IMR-90 (cell line): ENCODE data around the gene ALPP. TPM values are rescaled to one million over a fixed set of nuclear protein-coding genes. Genes with fewer than 3 reads are reported as not detected.

Experiments used
- ATAC-seq: fragments of 200-7000 bp; cut with Tn5 transposase; 2 replicates; pipeline ENCODE4 v1.9.1; 2020; ENCODE audit warnings: low read depth, mild to moderate bottlenecking, moderate library complexity
- BruUV-seq: library from RNA; stranded (reverse); fragments of 400-500 nt; replicated peaks from 2 replicates; lab custom pipeline; 2021; lab: Mats Ljungman, UMichigan
- CTCF ChIA-PET: fragments of 300-600 bp; formaldehyde crosslinking; extraction: SDS; loops from one replicate; lab custom pipeline; 2021; ENCODE audit warnings: antibody characterized with exemption; lab: Yijun Ruan, JAX
- POLR2A ChIA-PET: fragments of 300-600 bp; sonication (Branson Sonifier 250); formaldehyde crosslinking; loops from one replicate; lab custom pipeline; 2022; ENCODE audit warnings: antibody characterized with exemption; ENCODE audit not compliant: unreplicated experiment; lab: Charles Lee
- DNase-seq: peaks from one replicate; pipeline ENCODE4 v3.0.0; 2013
- H2AFZ ChIP-seq: replicated peaks from 2 replicates; pipeline ENCODE3; 2013; ENCODE audit warnings: low read length, mild to moderate bottlenecking; ENCODE audit not compliant: poor library complexity
- H2AK5ac ChIP-seq: 2 replicates; pipeline ENCODE4 v1.6.1; 2013; ENCODE audit warnings: low read depth, low read length, inconsistent platforms
- H2AK9ac ChIP-seq: replicated peaks from 2 replicates; pipeline ENCODE3; 2013; ENCODE audit warnings: mild to moderate bottlenecking, low read depth, low read length, moderate library complexity; ENCODE audit not compliant: poor library complexity
- H2BK120ac ChIP-seq: 2 replicates; pipeline ENCODE4 v1.6.1; 2013; ENCODE audit warnings: low read depth, low read length, inconsistent platforms
- H2BK15ac ChIP-seq: 3 replicates; pipeline ENCODE4 v1.6.1; 2013; ENCODE audit warnings: low read depth, low read length, inconsistent platforms
- H2BK20ac ChIP-seq: 2 replicates; pipeline ENCODE4 v1.6.1; 2013; ENCODE audit warnings: low read depth, mild to moderate bottlenecking, inconsistent platforms, low read length, moderate library complexity
- H2BK5ac ChIP-seq: 2 replicates; pipeline ENCODE4 v1.6.1; 2013; ENCODE audit warnings: mild to moderate bottlenecking, low read depth, low read length, inconsistent platforms; ENCODE audit not compliant: poor library complexity, severe bottlenecking
- H3K14ac ChIP-seq: replicated peaks from 2 replicates; pipeline ENCODE4 v1.6.1; 2013; ENCODE audit warnings: low read depth, low read length, inconsistent platforms
- H3K18ac ChIP-seq: 2 replicates; pipeline ENCODE4 v1.6.1; 2013; ENCODE audit warnings: low read depth, low read length, control low read depth
- H3K23ac ChIP-seq: 2 replicates; pipeline ENCODE4 v1.6.1; 2013; ENCODE audit warnings: low read depth, low read length, inconsistent platforms
- H3K27ac ChIP-seq: 2 replicates; pipeline ENCODE4 v1.5.1; 2013; ENCODE audit warnings: mild to moderate bottlenecking, control low read depth, low read length; ENCODE audit not compliant: insufficient read depth
- H3K27me3 ChIP-seq: 2 replicates; pipeline ENCODE4 v1.6.1; 2013; ENCODE audit warnings: low read length; ENCODE audit not compliant: control insufficient read depth, insufficient read depth
- H3K36me3 ChIP-seq: 2 replicates; pipeline ENCODE4 v1.6.1; 2013; ENCODE audit warnings: low read length, mixed read lengths; ENCODE audit not compliant: control insufficient read depth, insufficient read depth
- H3K4ac ChIP-seq: 2 replicates; pipeline ENCODE4 v1.6.1; 2013; ENCODE audit warnings: low read depth, low read length, inconsistent platforms
- H3K4me1 ChIP-seq: 2 replicates; pipeline ENCODE4 v1.6.1; 2013; ENCODE audit warnings: low read length, mixed read lengths; ENCODE audit not compliant: control insufficient read depth, insufficient read depth
- H3K4me2 ChIP-seq: 2 replicates; pipeline ENCODE4 v1.6.1; 2013; ENCODE audit warnings: low read depth, mild to moderate bottlenecking, control low read depth, low read length, moderate library complexity
- H3K4me3 ChIP-seq: 2 replicates; pipeline ENCODE4 v1.5.1; 2013; ENCODE audit warnings: low read depth, mild to moderate bottlenecking, control low read depth, low read length, moderate library complexity; ENCODE audit not compliant: insufficient read depth
- H3K56ac ChIP-seq: 2 replicates; pipeline ENCODE4 v1.6.1; 2013; ENCODE audit warnings: low read length, inconsistent platforms; ENCODE audit not compliant: insufficient read depth; ENCODE audit errors: extremely low read depth
- H3K79me1 ChIP-seq, 2 experiments: 2 replicates each; pipeline ENCODE4 v1.6.1; 2013; ENCODE audit warnings: low read length in 2 of 2, inconsistent platforms in 1 of 2, low read depth in 1 of 2
- H3K9ac ChIP-seq: 2 replicates; pipeline ENCODE4 v1.6.1; 2013; ENCODE audit warnings: low read depth, low read length, control low read depth
- H3K9me1 ChIP-seq: 2 replicates; pipeline ENCODE4 v1.6.1; 2013; ENCODE audit warnings: low read length, inconsistent platforms; ENCODE audit not compliant: insufficient read depth
- H3K9me3 ChIP-seq: 2 replicates; pipeline ENCODE4 v1.6.1; 2013; ENCODE audit warnings: low read length; ENCODE audit not compliant: control insufficient read depth, insufficient read depth
- H4K20me1 ChIP-seq: 2 replicates; pipeline ENCODE4 v1.6.1; 2013; ENCODE audit warnings: low read length, inconsistent platforms; ENCODE audit not compliant: insufficient read depth
- H4K5ac ChIP-seq: 2 replicates; pipeline ENCODE4 v1.6.1; 2013; ENCODE audit warnings: mild to moderate bottlenecking, low read depth, low read length, control low read depth
- H4K8ac ChIP-seq, 2 experiments: 2 replicates each; pipeline ENCODE4 v1.6.1; 2013; ENCODE audit warnings: low read depth in 2 of 2, low read length in 2 of 2, control low read depth in 1 of 2, inconsistent platforms in 1 of 2
- H4K91ac ChIP-seq: 2 replicates; pipeline ENCODE4 v1.6.1; 2013; ENCODE audit warnings: low read depth, low read length, inconsistent platforms; ENCODE audit not compliant: insufficient read depth
- BHLHE40 ChIP-seq: fragments of 150-350 bp; IDR thresholded peaks from 2 replicates; pipeline ENCODE4 v1.6.1; 2016; ENCODE audit warnings: mild to moderate bottlenecking, low read depth, low read length
- CHD1 ChIP-seq: IDR thresholded peaks from 2 replicates; pipeline ENCODE4 v1.6.1; 2012; ENCODE audit warnings: low read depth, low read length, improper control_type of control experiment
- MAFK ChIP-seq: IDR thresholded peaks from 2 replicates; pipeline ENCODE4 v1.6.1; 2012; ENCODE audit warnings: low read depth, low read length, improper control_type of control experiment
- MAZ ChIP-seq: IDR thresholded peaks from 2 replicates; pipeline ENCODE4 v1.6.1; 2012; ENCODE audit warnings: low read depth, mild to moderate bottlenecking, low read length, improper control_type of control experiment, moderate library complexity, borderline replicate concordance
- POLR2A ChIP-seq: IDR thresholded peaks from 2 replicates; pipeline ENCODE4 v1.6.1; 2012; ENCODE audit warnings: mild to moderate bottlenecking, low read depth, low read length
- RCOR1 ChIP-seq: IDR thresholded peaks from 2 replicates; pipeline ENCODE4 v1.6.1; 2012; ENCODE audit warnings: mild to moderate bottlenecking, low read length, improper control_type of control experiment; ENCODE audit not compliant: insufficient replicate concordance
- RFX5 ChIP-seq: IDR thresholded peaks from 2 replicates; pipeline ENCODE4 v1.8.0; 2012; ENCODE audit warnings: low read depth, mild to moderate bottlenecking, low read length, moderate library complexity
- WGBS, 2 experiments: methylation state at CpG; one replicate each; pipeline versions ENCODE4 v1.1.5 to v1.1.7; 2013; ENCODE audit warnings: missing lambda C conversion rate in 2 of 2; ENCODE audit not compliant: insufficient read length in 1 of 2; ENCODE audit errors: extremely low coverage in 2 of 2; 5-methylcytosine and 5-hydroxymethylcytosine counted together
- dilution Hi-C: fragments of 300-500 bp; cut with HindIII; formaldehyde crosslinking; loops from one replicate; pipeline ENCODE4 v1.14.3; 2018; ENCODE audit warnings: low sequenced_read_pairs; ENCODE audit not compliant: unreplicated experiment
- in situ Hi-C: fragments of 300-500 bp; cut with MboI; formaldehyde crosslinking; loops from 3 replicates; pipeline ENCODE4 v1.14.3; 2019; ENCODE audit warnings: low sequenced_read_pairs, inconsistent platforms, mixed read lengths
- intact Hi-C: fragments of 100-400 bp; cut with micrococcal nuclease; formaldehyde crosslinking; loops from 2 replicates; pipeline ENCODE4 v1.10.0; 2022
- polyA plus RNA-seq, 3 experiments: library from polyadenylated mRNA; depleted of rRNA; stranded (reverse); fragments of >200 nt; gene quantifications; 2 replicates each; pipeline ENCODE4 v1.2.3, GENCODE V29; 2012; ENCODE audit warnings: low replicate concordance in 1 of 3
- total RNA-seq: library from RNA; depleted of rRNA; stranded (reverse); fragments of >200 nt; gene quantifications from 2 replicates; pipeline ENCODE4 v1.2.3, GENCODE V29; 2012
- TF ChIP-seq, protein P1 (sequence below): fragments of 150-350 bp; IDR thresholded peaks from 2 replicates; pipeline ENCODE4 v1.6.1; 2017; ENCODE audit warnings: mild to moderate bottlenecking, antibody characterized with exemption, low read length, low read depth
- TF ChIP-seq, protein P2 (sequence below): fragments of 150-350 bp; IDR thresholded peaks from 2 replicates; pipeline ENCODE4 v1.6.1; 2016; ENCODE audit warnings: low read depth, mild to moderate bottlenecking, low read length, moderate library complexity, borderline replicate concordance

Gene ALPP
- total and polyA plus RNA-seq, 2 of the 4 experiments (the other 2 are of a cell fraction): not detected

DNA sequence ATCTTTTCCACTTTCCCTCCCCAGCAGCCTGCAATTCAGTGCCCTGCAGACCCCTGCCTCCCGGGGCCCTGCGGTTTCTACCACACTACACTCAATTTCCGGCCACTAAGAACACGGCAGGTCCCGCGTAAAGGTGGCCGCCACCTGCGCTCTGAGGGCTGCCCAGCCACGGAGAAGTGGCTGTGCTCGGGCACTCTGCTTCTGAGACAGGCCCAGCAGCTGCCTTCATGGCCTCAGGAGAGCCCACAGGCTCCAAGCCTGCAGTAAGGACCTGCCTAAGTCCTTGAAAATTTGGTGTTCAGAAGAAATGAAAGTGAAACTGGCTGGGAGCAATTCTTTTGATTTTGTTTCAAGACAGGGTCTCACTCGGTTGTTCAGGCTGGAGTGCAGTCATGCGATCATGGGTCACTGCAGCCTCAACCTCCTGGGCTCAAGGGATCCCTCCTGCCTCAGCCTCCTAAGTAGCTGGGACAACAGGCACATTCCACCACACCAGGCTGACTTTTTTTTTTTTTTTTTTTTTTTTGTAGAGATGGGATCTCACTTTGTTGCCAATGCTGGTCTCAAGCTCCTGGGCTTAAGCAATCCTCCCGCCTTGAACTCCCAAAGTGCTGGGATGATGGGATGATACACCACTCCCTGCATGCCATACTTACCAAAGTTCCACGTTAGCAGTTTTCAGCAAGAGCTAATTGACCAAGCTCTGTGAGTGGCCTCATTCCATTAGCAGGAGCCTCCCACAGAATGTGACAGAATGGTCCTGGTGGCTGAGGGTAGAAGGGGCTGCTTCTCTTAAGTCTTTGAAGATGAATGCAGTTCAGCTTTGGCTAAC, 14.6 kb upstream of the ALPP start:
- Histone ChIP-seq H2AK9ac (no peak overlapping the region), H3K4me3 (no peak overlapping the region), H3K9ac (no peak overlapping the region), H3K79me1 (no peaks in the 10 kb centered on the region), H4K8ac (no peak overlapping the region), H3K56ac (no peak overlapping the region), H3K27me3 (peaks cover 3% of the 10 kb centered on the region), H3K9me1 (no peaks in the 10 kb centered on the region), H2AK5ac (no peak overlapping the region), H2BK5ac (no peak overlapping the region), H2BK120ac (no peak overlapping the region), H3K4me2 (peak overlapping the region; percentile 85), H3K4me1 (peaks cover 2% of the 10 kb centered on the region; the same call in 1 of the 2 replicates), H2AFZ (peak overlapping the region; percentile 77), H3K18ac (no peak overlapping the region), H2BK15ac (no peak overlapping the region), H3K27ac (no peak overlapping the region), H3K36me3 (no peaks in the 10 kb centered on the region), H4K20me1 (no peaks in the 10 kb centered on the region), H4K91ac (no peak overlapping the region), H3K4ac (no peak overlapping the region), H4K5ac (peak overlapping the region; percentile 57; the same call in 1 of the 2 replicates), H3K14ac (no peak overlapping the region), H3K9me3 (0 out of 2 replicates have a peak, but pooled peaks cover 2% of the 10 kb centered on the region), H3K23ac (no peak overlapping the region), H2BK20ac (no peak overlapping the region)
- dilution Hi-C loops: no loop called here
- no TSS peak for BruUV-seq
- ATAC-seq: peak; percentile 7; the same call in 1 of the 2 replicates
- CTCF ChIA-PET: interaction anchor here (0.6 kb wide), 2 partner anchors 13 to 378 kb away, joined by 3 read pairs; no protein-coding TSS in a partner anchor
- in situ Hi-C loops: no loop called here
- no peak for TF ChIP-seq MAFK
- TF ChIP-seq, protein P1, sequence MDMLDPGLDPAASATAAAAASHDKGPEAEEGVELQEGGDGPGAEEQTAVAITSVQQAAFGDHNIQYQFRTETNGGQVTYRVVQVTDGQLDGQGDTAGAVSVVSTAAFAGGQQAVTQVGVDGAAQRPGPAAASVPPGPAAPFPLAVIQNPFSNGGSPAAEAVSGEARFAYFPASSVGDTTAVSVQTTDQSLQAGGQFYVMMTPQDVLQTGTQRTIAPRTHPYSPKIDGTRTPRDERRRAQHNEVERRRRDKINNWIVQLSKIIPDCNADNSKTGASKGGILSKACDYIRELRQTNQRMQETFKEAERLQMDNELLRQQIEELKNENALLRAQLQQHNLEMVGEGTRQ: no peak
- TF ChIP-seq RCOR1: no peak
- no peak for TF ChIP-seq BHLHE40
- no peak for TF ChIP-seq RFX5
- TF ChIP-seq MAZ: no peak
- TF ChIP-seq, protein P2, sequence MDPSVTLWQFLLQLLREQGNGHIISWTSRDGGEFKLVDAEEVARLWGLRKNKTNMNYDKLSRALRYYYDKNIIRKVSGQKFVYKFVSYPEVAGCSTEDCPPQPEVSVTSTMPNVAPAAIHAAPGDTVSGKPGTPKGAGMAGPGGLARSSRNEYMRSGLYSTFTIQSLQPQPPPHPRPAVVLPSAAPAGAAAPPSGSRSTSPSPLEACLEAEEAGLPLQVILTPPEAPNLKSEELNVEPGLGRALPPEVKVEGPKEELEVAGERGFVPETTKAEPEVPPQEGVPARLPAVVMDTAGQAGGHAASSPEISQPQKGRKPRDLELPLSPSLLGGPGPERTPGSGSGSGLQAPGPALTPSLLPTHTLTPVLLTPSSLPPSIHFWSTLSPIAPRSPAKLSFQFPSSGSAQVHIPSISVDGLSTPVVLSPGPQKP: no peak
- no peak for TF ChIP-seq CHD1
- TF ChIP-seq POLR2A: no peak
- intact Hi-C loops: no loop called here
- POLR2A ChIA-PET: interaction anchor here (0.6 kb wide), 1 partner anchor 160 kb away, joined by 3 read pairs; no protein-coding TSS in a partner anchor
- DNase-seq: peak; percentile 26
- 87% methylated on average over 6 of the region's 14 CpGs; no CpG with 5 or more reads in 1 of the 2 experiments for WGBS, 2 experiments
